NCI-H1417 treated with DMSO at 0.1 percent for 48 hours (cell line): ENCODE data around the gene ZFP36L1.

Experiments used
- DNase-seq: peaks from one replicate; lab custom pipeline; 2025; lab: John Stamatoyannopoulos, UW

The ZFP36L1 gene

DNA sequence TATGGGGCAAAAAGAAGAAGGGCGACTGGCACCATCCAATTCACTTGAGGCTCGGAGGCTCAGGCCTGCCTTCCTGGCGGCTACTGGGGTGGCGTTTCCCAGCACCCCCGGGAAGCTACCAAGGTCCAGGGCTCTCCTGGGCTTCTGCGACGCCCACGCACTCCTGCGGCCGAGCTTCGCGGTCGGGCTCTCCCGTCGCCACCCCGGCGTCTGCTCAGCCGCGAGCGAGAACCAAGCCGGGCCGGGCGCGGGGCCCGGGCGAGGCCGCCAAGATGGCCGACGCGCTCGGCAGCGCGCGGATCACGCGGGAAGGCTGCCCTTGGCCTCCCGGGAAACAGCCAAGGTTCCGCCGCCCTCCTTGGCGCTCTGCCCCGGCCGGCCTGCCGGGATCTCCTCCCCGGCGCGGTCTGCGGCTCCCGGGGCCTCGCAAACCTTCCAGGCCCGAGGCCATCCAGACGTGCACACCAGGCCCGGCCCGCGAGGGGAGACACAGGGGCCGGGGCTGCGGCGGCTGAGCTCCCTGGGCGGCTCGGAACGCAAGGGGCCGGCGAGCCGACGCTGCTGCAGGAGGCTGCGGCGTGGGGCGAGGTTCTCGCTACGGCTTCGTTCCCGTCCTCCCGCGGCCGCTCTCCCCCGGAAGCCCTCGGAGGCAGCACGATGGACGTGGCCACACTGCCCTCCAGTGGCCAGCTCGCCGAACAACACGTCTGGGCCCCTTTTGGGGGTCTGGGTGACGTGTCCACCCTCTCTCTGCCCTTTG is 23.5 kb upstream of the ZFP36L1 start:
- peak; percentile 53 for DNase-seq

DNA sequence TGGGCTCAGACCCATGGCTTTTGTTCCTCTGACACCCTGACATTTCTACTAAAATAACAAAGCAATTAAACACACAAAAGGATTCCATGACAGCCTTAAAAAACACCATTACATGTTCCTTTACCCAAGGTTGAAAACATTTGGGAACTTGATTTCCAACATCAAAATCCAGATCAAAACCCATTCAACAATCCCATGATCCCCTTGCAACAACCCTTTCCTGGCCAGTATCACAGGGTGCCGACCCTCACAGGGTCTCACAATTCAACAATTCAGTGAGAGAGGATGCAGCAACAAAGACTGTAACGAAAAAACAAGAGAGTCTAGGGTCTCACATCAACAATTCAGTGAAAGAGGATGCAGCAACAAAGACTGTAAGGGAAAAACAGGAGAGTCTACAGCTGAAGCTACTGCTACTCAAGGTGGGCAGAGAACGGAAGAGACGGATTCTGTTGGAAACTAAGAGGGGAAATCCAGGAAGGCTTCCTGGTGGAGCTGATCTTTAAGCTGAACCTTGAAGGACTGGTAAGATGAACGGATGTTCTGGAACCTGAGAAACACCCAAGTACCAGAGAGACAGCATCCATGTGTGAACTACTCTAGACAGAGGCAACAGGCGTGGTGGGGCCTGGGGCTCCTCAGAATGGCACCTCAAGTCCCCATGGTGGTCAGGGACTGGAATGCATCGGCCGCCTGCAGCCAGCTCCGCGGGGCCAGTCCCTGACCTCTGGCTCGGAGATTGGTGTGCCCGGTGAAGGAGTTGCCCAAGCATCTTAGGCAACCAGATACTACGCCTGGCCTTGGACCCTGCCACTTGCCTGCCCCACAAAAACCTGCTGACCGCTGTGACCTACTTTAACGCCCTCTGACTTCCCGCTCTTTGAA is 22.7 kb upstream of the ZFP36L1 start:
- DNase-seq, result no peak

- DNase-seq, result no peak
Measured at GRCh38 chr14:68814539-68815297, 21.9 kb upstream of the ZFP36L1 start.

- no peak for DNase-seq
Measured at GRCh38 chr14:68814238-68814538, 21.3 kb upstream of the ZFP36L1 start.

DNA sequence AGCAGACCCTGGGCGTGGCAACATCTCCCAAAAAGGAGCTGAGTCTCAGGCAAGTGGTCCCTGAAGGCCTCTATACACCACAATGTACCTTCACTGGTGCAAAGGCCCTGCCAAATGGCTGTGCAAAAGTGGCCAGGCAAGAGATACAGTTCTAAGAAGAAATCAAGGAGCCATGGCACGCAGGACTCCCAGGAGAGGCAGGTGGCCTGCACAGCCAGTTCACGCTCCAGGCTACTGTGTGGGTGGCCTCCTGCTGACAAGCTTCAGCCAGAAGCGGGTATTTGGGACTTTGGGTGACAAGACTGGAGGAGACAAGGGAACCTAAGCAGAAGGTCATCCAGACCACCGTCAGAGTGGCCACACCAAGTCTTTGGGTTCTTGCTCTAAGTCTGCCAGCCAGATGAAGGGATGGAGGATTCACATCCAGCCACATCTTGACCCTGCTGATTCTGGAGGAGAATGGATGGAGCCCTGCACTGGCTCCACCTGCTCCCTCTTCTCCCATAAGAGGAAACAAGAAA is 20.5 kb upstream of the ZFP36L1 start:
- DNase-seq, result no peak

- no peak for DNase-seq
Measured at GRCh38 chr14:68811171-68811570, 18.3 kb upstream of the ZFP36L1 start.

- no peak for DNase-seq
Measured at GRCh38 chr14:68810173-68811153, 17.6 kb upstream of the ZFP36L1 start.

GRCh38 chr14:68809524-68809923 is 16.7 kb upstream of the ZFP36L1 start:
- no peak for DNase-seq

GRCh38 chr14:68808696-68809480 is 16.0 kb upstream of the ZFP36L1 start:
- no peak for DNase-seq

DNA sequence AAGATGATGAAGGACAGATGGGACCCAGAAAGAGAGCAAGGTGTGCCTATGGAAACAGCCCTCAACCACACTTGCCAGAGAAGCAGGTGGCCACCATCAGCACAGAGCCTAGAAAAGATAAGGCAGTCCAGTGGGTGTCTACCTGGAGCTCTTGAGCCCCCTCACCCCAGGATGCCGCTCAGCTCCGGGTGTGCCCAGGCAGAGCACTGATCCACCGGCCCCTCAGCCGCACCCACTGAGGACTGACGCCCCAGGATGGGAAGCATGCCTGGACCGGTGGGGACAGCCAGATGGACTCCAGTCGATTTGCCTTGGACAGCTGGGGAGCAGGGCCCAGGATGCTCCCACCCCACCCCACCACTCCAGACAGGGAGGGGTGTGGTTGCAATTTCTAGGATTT is 15.1 kb upstream of the ZFP36L1 start:
- DNase-seq, result no peak

GRCh38 chr14:68807148-68807600 is 14.3 kb upstream of the ZFP36L1 start:
- no peak for DNase-seq

DNA sequence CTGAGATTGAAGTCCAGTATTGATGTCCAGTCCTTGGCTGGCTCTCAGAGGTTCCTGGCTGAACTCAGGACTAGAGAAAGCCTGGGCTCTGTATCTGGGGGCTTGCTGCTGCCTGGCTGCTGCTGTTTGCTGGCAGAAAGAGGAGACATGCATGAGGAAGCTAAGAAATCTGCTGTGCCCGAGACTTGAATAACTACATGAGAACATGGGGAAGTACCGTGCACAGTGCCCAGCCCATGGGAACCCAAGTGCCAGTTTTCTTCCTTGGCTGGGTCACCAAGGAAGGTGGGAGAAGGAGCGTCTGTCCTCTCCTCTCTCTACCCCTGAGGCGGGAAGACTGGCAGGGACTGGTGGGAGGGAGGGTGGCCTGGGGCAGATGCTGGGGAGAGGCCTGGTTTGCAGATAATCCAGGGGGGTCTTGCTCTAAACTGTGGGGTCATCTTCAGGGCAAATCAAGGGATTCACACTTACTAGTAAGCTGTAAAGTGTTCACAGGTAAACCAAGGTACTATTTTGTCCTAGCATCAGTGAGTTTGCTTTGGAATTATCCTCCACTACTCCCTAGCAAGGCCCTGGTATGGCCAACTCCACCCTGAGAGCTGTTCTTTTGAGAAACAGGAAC is 13.8 kb upstream of the ZFP36L1 start:
- no peak for DNase-seq

DNA sequence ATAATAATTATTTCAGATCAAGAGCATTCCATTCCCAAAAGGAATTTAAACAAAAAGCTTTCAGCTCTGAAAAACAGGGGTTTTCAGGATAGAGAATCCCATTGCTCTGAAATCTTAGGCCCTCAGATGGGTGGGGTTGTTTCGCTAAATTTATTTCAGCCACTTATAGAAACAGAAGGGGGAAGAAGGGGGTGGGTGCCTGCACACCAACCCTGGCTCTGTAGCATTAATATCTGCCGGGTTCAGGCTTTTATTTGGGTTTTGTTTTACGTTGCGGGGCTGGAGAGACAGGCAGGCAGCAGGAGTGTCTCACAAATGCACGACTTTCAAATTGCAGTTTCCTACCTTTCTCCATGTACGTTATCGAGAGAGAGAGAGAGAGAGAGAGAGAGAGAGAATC is 12.5 kb upstream of the ZFP36L1 start:
- DNase-seq, result no peak

DNA sequence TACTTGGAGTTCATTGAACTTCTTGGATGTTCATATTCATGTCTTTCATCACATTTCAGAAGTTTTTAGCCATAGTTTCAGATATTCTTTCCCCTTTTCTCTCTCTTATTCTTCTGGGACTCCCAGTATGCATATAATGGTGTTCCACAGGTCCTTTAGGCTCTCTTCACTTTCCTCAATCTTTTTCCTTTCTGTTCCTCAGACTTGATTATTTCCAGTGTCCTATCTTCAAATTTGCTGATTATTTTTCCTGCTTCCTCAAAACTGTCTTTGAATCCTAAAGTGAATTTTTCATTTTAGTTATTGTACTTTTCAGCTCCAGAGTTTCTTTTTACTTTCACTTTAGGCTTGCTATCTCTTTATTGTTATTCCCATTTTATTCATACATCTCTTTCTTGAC is 8.8 kb upstream of the ZFP36L1 start:
- DNase-seq, result no peak

- DNase-seq, result no peak
Measured at GRCh38 chr14:68800953-68801352, 8.1 kb upstream of the ZFP36L1 start.

- no peak for DNase-seq
Measured at GRCh38 chr14:68800390-68800789, 7.5 kb upstream of the ZFP36L1 start.

DNA sequence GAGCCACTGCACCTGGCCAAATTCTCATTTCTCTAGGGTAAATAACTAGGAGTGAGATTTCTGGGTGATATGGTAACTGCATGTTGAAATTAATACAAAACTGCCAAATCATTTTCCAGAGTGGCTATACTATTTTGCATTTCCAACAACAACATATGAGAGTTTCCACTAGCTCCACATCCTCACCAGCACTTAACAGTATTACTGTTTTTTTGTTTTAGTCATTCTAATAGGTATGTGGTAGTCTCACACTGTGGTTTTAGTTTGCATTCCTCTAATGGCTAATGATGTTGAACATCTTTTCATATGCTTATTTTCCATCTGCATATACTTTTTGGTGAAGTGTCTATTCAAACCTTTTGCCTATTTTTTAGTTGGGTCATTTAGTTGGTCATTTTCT is 5.8 kb upstream of the ZFP36L1 start:
- no peak for DNase-seq

DNA sequence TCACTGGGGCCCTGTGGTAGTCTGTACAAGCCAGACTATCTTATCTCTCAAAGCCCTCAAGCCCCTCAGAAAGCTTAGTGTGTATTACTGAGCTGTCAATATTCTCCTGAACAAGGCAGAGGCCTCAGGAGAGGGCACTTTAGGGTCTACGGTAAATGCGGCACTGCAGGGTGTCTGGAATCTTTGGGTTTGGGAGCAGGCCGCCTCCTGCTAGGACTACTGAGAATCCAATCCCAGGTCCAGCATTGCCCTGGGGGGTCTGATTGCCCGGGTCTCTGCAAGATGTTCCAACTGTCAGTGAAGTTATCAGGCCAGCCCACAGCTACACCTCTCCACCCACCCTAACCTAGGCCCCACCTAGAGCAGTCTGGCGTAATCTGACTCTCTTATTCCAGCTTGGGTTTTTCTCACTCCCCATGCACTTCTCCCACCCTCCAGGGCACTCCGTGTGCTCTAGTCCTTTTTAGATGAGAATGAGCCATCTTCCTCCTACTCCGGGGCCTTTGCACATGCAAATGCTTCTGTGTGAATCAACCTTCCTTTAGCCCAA is 4.3 kb upstream of the ZFP36L1 start:
- no peak for DNase-seq

DNA sequence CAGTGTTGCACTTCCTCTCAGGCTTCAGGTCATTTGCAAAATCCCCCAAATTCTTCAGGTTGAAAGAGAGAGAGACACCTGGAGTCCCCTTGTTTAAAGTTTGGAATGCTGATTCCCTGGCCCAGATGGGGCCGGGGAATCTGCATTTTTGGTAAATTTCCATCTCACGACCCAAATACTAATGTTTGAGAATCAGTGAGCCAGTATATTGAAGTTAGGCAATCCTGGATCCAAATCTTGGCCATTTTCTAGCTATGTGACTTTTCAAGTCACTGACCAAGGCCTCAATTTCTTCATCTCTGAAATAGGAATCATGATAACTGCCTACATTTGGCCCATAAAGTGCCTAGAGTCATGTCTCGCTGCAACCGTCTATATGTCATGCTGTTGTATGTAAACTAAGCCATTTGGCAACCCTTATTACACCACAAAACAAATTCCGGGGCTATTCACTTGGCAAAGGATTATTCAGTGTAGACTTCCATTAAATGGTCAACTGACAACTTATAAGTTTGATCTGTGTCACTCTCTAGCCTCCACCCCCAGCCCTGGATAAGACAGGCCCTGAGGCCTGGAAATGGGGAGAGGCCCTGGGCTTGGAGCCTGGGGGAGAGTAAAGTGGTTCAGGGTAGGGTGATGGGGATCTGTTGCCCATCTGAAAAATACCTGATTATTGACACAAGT is 3.7 kb upstream of the ZFP36L1 start:
- DNase-seq, result no peak
